Measurements from ENCODE around the gene CDH13.

The CDH13 gene

DNA sequence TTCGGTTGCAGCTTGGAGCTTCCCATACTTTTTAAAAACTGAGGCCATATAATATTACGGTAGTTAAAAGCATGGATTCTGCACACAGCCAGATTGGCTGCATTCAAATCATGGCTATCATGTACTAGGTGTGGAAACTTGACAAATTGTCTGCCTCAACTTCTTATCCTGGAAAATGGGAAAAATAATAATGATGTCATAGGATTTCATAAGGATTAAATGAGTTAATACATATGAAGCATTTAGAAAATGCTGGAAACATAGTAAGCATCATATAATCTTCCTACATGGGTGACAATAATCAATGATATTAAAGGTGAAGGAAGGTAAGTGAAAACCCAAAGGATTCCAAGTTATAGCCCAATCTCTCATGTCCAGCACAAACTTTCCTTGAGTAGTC is 592.5 kb downstream of the CDH13 start:
- DNase-seq (ENCODE audit: low spot score) = no peak

DNA sequence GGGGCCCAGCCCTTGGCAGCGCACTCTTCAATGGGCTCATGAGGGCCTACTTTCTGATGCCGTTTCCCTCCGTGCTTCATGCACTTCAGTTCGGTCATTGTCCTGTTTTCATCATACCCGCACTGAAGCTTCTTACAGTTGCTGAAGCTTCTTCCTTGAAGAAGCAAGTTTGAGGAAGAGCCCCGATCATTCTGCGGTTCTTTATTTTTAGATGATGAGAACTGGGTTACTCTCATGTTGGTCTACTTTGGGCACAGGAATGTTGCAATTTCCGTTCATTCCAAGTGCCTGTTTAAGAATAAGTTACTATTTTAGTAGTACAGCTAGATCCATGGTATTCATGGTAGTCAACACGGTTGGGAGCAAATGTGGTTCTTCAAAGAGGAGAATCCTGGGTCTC is 593.3 kb downstream of the CDH13 start:
- DNase-seq (ENCODE audit: low spot score) = no peak
- FAIRE-seq = no peak

More for the DNA sequence above, 592.5 kb downstream of the CDH13 start:
- FAIRE-seq = no peak

GRCh38 chr16:83224642-83225041 is 597.9 kb downstream of the CDH13 start:
- no peak for DNase-seq (ENCODE audit: low spot score)
- FAIRE-seq = no peak

GRCh38 chr16:83227336-83227735 is 600.6 kb downstream of the CDH13 start:
- no peak for FAIRE-seq

DNA sequence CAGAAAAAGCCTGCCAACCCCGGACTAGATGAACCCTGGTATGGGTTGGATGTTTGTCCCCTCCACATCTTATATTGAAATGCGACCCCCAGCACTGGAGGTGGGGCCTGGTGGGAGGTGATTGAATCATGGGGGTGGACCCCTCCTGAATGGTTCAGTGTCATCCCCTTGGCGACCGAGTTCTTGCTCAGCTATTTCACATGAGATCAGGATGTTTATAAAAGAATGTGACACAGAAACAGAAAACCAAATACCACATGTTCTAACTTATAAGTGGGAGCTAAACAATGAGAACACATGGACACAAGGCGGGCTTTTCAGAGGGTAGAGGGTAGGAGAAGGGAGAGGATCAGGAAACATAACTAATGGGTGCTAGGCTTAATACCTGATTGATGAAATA is 605.0 kb downstream of the CDH13 start:
- FAIRE-seq (no peak), DNase-seq (ENCODE audit: low spot score) (no peak)

More at GRCh38 chr16:83227336-83227735, 600.6 kb downstream of the CDH13 start:
- DNase-seq (ENCODE audit: low spot score) = no peak

DNA sequence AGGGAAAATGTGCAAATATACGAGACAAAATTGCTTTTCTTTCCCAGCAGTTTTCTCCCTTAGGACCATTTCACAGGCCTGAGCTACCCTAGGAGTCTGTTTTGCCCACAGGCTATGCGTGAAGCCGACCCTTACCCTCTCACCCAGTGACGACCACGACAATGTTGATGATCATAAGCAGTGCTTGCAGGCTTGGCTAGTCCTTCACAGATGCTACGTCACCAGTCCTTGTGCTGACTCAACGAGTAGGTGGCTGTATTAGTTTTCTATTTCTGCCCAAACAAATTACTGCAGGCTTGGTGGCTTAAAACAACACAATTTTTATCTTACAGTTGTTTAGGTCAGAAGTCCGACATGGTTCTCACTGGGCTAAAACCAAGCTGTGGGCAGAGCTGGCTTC is 606.4 kb downstream of the CDH13 start:
- DNase-seq (ENCODE audit: low spot score) = no peak
- no peak for FAIRE-seq

GRCh38 chr16:83238949-83239691 is 612.4 kb downstream of the CDH13 start:
- FAIRE-seq (no peak), DNase-seq (ENCODE audit: low spot score) (no peak)

- FAIRE-seq = no peak
Measured at GRCh38 chr16:83244057-83244456, 617.3 kb downstream of the CDH13 start.

DNA sequence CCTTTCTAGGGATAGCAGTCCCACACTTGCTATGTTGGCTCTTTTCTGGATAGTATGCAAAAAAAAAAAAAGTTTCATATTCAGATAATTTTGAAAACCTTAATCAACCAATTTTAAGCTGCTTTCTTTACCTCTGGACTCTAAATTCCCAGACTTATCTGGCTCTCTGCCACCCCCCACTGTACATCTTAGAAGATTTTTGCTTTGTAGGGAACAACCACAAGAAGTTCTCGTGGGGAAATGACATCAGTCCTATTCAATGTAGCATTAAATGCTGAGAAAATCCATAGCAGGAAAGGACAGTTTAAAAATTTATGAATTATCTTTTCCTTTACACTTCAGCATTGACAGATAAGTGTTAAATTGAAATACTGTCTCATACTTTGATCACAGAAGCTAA is 618.3 kb downstream of the CDH13 start:
- FAIRE-seq (no peak), DNase-seq (ENCODE audit: low spot score) (no peak)

More at GRCh38 chr16:83244057-83244456, 617.3 kb downstream of the CDH13 start:
- DNase-seq (ENCODE audit: low spot score) = no peak

DNA sequence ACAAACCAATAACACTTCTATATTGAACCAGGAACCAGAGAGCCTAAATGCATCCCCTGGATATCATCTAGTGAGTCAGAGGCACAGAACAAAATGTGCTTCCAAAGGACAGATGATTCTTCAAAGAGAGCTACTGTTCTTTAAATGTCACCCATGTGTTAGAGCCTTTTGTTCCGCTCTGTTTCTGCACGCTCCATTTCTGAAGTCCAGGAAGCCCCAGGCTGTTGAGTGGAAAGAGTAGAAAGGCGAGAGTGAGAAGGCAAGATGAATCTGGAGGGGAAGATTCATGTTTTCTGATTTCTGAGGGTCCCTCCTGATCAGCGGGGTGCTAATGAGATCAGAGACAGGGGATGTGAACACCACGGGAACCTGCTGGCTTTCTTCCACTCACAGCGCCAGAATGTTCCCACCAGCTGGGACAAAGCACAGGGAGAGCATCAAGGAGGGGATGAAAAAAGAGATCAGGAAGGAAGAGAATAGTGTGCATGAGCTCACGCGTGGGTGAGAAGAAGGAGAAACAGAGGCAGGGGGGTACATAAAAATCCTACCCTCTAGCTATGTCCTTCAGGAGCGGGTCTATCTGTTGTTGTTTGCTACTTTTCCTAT is 621.1 kb downstream of the CDH13 start:
- FAIRE-seq (no peak), DNase-seq (ENCODE audit: low spot score) (no peak)

GRCh38 chr16:83248735-83249463 is 622.1 kb downstream of the CDH13 start:
- FAIRE-seq (no peak), DNase-seq (ENCODE audit: low spot score) (no peak)

GRCh38 chr16:83253521-83253920 is 626.8 kb downstream of the CDH13 start:
- FAIRE-seq (no peak), DNase-seq (ENCODE audit: low spot score) (no peak)

DNA sequence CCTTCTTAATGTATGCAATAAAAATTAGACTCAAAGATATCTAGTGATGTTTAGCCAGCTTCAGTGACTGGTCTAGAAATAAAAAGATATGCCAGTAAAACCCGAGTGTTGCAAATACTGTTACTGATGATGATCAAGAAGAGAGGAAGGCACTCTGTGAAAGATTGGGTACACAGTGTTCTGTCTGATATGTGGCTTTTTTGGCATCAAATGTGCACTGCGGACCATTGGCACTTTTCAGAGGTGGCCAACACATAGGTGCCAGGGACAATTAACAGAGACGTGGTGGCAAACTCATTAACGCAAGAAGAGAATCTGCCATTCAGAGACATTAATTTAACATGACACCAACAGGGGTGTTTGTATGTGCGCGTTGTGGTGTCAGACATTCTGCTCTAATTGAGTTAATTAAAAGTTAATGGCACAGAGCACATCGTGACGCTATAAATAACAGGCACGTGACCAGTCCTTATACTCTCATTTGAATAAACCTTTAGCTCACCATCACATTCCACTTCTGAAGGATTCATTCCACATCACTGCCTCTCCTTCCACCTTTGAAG is 631.7 kb downstream of the CDH13 start:
- no peak for DNase-seq (ENCODE audit: low spot score)

DNA sequence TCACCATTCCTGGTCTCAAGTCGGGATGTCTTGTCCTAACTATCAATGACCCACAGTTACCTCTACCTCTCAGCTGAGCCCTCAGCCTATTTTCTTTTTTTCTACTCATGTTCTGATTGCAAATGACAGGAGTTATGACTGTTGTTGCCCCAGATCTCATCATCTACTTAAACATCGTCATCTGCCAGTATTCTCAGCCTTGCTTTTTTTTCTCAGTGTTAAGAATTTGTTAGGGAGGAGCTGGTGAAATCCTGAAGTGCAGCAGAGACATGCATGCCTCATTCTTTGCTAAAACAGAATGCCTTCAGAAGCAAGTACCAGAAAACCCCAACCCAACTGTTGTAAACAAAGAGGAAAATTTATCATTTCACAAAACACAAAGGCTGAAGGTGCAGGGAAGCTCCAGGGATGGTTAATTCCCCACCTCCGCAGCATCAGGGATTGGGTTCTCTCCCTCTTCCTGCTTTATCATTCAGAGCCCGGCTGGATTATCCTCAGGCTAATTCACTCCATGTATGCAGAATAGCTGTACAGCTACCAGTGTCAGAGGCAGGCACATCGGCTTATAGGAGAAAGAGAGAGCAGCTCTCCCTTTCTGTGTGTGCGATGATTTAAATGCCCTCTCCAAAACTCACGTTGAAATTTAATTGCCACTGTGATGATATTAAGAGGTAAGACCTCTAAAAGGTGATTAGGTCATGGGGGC is 640.2 kb downstream of the CDH13 start:
- no peak for DNase-seq (ENCODE audit: low spot score)
- FAIRE-seq = no peak

More for the DNA sequence above, 631.7 kb downstream of the CDH13 start:
- no peak for FAIRE-seq

- no peak for FAIRE-seq
- no peak for DNase-seq (ENCODE audit: low spot score)
Measured at GRCh38 chr16:83268169-83268568, 641.4 kb downstream of the CDH13 start.

DNA sequence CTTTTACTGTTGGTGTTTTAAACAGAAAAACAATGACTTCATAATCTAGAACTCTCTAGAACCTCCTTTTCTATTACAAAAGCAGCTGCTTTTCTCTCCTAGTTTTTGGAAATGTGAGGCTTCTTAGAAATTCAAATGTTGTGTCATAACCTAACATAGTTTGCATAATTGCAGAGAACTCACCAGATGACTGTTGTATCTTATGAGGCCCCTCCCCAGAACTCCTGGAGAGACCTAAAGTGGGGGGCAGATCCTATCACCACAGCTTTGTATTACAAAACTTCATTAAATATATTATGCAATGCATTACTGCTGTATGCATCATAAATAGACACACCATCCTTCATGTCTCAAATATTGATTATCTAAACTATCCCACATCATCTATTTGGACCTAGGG is 642.3 kb downstream of the CDH13 start:
- no peak for DNase-seq (ENCODE audit: low spot score)
- no peak for FAIRE-seq

- DNase-seq (ENCODE audit: low spot score) (no peak), FAIRE-seq (no peak)
Measured at GRCh38 chr16:83269541-83269940, 642.8 kb downstream of the CDH13 start.

GRCh38 chr16:83270061-83270460 is 643.3 kb downstream of the CDH13 start:
- FAIRE-seq (no peak), DNase-seq (ENCODE audit: low spot score) (no peak)

DNA sequence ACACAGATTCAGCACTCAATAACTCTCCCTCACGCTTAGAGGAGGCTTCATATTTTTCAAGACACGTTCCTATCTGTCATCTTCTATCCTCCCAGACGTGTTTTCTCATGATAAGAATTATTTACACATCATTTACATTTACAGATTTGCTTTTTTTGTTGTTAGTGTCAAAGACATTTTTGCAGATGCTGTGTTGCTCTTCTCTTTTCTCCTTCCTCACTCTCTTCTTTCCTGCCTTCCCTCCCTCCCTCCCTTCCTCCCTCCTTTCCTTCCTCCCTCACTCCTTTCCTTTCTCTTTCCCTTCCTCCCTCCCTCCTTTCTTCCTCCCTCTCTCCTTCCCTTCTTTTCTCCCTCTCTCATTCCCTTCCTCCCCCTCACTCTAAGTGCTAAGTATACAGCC is 643.9 kb downstream of the CDH13 start:
- no peak for FAIRE-seq
- no peak for DNase-seq (ENCODE audit: low spot score)

DNA sequence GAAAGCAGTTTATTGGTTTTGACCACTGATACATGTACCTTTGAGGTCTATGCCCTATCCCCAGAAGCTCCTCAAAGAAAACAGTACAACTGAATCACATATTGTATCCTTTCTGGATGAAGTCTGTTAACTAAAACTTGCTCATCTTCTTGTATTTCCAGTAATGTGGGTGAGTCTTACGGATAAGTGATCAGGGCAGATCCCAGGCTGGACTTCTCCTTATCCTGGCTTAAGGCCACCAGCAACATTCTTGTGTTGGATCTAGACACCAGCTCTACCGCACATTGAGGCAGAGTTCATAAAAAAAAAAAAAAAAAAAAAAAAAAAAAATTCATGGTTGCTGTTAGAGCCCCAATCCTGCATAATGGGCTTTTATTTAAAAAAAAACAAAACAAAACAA is 644.4 kb downstream of the CDH13 start:
- FAIRE-seq = no peak
- no peak for DNase-seq (ENCODE audit: low spot score)

GRCh38 chr16:83271970-83272575 is 645.3 kb downstream of the CDH13 start:
- DNase-seq (ENCODE audit: low spot score) (no peak), FAIRE-seq (no peak)

Data from urothelium cell line (cell line).